HEK293 (cell line): ENCODE results near the gene ATF6B.

Experiments
- CTCF ChIP-seq: fragments of 450-650 bp; formaldehyde crosslinking; IDR thresholded peaks from 2 replicates; pipeline ENCODE4 v1.5.1; 2016; ENCODE audit warnings: missing biosample characterization, missing genetic modification characterization
- ZNF24 ChIP-seq: fragments of 450-650 bp; formaldehyde crosslinking; IDR thresholded peaks from 2 replicates; pipeline ENCODE4 v1.5.1; 2016; ENCODE audit warnings: missing biosample characterization, missing genetic modification characterization
- ZNF280D ChIP-seq: fragments of 450-650 bp; formaldehyde crosslinking; IDR thresholded peaks from 2 replicates; pipeline ENCODE4 v1.5.1; 2016; ENCODE audit warnings: missing biosample characterization, missing genetic modification characterization
- ZNF837 ChIP-seq: fragments of 450-650 bp; formaldehyde crosslinking; IDR thresholded peaks from 2 replicates; pipeline ENCODE4 v1.5.1; 2016; ENCODE audit warnings: missing biosample characterization, missing genetic modification characterization

GRCh38 chr6:32164295-32164694 is 36.2 kb upstream of the ATF6B start, which contains the start of gene EGFL8:
- TF ChIP-seq ZNF837 (tag by site-specific recombination) = no peak
- no peak for TF ChIP-seq ZNF280D (tag by site-specific recombination)
- no peak for TF ChIP-seq ZNF24 (tag by site-specific recombination)
- TF ChIP-seq CTCF (tag by site-specific recombination) = no peak
